ENCODE measurements around the gene LDB3.

Gene LDB3

DNA sequence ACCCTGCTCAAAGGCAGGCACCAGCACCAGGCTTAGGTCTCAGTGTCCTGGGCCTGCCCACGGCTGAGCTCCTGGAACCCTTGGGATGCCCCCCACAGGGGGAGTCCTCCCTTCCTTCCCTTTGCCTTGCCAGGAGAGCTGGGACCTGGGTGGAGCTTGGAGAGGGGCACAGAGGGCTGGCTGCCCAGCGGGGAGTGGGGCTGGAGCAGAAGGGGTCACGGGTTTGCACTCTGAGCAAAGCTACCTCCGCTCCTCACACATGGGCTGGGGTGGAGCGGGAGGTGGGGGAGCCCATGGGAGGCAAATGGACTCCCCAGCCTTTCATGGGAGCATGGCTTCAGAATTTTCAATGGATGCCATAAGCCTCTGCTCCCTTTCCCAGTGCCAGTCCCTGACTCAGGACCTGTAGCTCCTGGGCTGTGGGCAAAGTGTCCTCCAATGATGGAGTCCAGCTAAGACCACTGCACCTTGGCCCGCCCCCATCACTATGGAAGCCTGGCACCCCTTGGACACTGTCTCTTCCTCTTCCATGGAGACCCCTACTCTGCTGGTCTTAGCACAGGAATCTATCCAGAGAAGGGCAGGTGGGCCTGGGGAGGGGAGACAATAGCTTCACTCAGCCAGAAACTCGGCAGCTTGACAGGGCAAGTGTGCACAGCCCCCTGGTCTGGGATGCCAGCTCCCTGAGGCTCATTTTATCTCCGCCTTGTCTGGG is 39.9 kb downstream of the LDB3 start:
- DNase-seq: no peak

DNA sequence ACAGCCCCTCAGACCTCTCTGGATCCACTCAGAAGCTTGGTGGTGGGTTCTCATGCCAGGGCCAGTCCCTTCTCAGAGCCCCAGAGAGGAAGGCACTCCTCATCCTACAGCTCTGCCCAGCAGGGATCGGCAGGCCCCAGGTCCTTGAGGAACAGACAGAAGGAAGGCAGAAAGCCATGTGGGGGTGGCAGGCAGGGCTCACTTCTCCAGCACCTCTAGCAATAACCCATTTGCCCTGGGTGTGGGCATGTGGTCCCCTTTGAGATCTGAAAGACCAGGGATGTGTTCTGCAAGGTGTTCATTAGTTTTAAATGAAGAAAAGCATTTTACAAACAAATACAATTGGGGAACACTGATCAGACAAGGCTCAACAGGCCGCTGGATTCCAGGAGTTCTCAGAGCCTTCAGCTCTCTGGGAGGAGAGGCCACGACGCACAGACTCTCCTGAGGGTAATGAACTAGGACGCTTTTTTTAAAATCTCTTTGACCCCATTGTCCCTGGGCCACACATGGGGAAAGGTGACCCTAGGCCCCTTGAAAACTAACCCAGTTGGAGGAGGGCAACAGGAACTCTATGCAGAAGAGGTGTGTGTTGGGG is 40.6 kb downstream of the LDB3 start:
- no peak for DNase-seq

DNA sequence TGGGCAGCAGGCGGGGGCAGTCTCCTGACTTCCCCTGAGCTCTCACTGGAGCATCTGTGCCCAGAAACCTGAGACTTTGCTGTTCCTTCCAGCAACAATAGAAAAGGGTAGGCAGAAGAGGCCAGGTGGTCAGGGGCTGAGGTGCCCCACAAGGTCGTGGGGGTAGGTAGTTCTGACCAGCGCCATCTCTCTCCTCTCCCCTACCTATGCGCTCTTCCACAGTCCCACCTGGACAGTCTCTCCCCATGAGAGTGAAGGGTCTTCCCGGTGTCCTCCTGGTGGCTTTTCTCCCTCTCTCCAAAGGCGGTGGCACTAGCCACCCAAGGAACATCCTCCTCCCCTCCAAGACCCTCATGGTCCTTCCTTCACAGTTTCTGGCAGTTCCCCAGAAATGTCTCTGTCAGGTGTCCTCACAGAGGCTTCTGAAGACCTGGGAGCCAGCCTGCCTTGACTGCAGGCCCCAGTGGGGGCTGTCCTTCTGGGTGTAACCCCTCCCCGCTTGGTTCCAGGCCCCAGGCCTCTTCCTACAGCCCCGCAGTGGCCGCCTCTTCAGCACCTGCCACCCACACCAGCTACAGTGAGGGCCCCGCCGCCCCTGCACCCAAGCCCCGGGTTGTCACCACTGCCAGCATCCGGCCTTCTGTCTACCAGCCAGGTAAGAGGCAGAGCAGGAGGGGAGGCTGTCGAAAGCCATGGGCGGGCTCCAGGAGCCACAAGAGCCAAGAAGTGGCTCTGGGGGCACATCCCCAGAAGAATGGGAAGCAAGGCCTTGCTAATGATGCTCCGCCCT is 41.3 kb downstream of the LDB3 start:
- no peak for DNase-seq

DNA sequence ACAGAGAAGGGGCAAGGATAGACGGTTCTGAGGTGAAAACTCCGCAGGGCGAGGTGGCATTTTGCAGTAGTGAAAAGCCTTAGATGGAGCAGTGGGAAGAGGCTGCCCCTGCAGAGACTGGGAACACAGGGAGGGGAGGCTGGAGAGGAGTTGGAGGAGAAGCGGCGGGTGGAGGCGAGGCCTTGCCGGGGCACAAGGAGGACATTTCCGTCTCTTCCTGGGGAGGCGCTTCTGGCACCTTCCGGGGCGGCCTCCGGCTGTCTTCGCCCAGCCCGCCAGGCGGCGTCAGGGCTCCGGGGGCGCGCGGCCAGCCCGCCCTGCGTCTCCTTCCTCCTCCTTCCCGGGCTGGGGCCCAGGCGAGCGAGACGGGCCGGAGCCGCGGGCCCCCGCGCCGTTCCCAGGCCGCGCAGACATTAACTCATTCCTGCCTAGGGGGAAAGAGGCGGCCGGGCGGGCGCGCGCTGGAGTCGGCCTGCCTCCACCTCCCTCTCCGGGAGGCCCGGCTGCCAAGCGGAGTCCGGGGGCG is 42.7 kb downstream of the LDB3 start:
- DNase-seq: peak; percentile 19 to 69

DNA sequence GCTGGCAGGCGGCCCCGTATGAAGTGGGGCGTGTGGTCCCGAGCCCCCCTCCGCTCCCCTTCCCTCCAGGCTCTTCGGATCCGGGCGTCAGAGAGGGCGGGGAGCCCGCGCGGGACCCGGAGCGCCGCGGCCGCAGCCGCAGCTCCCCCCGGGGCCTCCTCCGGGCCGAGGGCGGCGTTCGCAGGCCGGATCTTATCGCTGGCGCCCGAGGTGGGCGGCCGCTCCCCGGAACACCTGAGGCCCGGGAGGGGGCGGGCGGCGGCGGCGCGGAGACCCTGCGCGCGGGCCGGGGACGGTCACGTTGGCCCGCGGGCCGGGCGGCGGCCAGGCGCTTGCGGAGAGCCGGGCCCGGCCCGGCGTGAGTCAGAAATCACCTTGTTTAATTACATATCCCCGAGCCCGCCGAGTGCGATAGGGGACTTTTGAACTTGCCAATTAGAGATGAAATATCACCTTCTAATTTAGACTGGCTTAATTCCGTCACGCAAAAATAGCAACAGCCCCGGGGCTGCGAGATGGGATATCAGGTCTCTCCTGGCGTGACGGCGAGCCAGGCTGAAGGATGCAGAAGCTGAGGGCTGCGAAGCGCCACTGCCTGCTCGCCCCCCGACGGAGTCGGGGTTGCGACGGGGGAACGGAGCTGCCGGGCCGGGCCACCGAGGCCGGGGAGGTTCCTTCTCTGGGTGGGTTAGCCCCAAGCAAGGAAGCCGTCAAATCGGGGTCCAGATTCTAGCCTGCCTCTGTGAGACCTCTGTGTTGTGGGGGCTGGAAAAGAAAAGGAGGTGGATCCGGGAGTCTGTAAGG is 43.4 kb downstream of the LDB3 start:
- DNase-seq: no peak

DNA sequence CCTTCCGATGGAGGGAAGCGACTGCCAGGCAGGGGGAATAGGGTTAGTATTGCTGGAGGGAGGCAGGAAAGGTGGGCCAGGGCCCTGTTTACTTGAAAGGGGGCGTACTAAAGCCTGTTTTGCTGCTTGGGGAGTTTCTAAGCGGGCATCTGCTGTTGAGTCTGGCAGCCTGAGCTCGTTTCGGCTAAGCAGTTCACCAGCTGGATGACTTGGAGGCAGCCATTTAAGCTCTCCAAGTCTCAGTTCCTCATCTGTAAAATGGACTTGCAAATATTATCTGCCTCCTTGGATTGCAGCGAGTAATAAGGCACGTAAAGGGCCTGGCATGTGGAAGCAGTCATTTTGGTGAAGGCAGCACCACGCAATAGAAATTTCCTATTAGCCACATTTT is 44.0 kb downstream of the LDB3 start:
- DNase-seq: no peak

DNA sequence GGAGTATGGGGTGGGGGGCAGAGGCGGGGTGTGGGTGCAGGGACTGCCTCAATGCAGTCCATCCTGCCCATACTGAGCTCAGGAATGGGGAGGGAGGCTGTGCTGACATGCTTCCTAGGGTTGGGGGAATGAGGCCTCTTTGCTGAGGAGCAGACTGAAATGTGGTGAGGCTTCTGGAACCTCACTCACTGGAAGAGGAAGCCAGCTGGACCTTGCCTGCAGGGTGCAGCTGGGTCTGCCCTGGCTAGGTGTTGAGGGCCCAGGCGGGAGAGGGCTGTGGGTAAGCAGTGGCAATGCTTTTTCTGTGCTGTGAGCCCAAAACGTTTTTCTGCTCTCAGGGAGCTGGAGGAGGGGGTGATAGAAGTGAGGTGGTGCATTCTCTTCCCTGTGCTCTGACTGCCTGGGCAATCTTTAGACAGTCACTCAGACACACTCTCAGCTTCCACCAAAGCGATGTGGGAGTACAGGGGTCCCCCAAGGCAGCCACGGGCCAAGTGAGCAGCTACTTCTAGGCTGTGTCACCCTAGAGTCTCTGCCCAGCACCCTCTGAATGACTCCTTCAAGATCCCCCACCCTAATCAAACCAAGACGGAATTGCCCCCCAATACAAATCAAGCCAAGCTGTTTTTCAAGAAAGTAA is 47.0 kb downstream of the LDB3 start:
- no peak for DNase-seq

DNA sequence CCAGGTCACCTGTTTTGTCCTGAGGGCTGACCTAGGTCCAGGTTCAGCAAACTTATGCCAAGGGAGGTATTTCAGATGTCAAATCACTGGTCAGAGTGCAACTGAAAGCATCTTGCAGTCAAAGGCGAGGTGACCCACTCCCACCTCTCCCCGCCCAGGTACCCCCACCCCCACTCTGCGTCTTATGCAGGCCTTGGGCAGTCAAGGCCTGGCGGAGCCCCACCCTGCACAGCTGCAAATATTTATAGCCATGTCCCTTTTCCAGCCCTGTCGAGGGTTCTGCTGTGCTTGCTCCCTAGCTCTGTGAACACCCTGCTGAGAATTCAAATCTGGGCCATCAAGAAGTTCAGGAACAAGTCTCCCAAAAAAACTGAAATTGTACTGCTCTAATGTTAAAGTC is 47.5 kb downstream of the LDB3 start:
- no peak for DNase-seq

DNA sequence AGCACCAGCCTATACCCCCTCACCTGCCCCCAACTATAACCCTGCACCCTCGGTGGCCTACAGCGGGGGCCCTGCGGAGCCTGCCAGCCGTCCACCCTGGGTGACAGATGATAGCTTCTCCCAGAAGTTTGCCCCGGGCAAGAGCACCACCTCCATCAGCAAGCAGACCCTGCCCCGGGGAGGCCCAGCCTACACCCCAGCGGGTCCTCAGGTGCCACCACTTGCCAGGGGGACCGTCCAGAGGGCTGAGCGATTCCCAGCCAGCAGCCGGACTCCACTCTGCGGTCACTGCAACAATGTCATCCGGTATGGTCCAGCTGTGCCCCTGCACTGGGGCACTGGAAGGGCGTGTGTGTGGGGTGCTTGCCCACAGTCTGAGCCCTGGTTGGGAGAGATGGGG is 48.2 kb downstream of the LDB3 start:
- no peak for DNase-seq

DNA sequence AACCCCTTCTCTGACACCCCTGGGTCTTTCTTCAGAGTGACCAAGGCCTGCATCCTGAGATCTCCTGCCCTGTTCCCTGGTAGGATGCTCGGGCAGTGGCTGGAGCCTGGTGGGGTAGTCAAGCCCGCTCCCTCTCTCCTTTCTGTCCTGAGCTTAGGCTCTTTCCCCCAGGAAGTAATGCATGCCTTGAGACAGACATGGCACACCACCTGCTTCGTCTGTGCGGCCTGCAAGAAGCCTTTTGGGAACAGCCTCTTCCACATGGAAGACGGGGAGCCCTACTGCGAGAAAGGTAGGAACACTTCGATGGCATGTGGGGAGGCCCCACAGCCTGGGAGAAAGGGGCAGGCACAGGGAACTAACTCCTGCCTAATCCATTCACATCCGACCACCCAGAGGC is 50.2 kb downstream of the LDB3 start:
- no peak for DNase-seq

DNA sequence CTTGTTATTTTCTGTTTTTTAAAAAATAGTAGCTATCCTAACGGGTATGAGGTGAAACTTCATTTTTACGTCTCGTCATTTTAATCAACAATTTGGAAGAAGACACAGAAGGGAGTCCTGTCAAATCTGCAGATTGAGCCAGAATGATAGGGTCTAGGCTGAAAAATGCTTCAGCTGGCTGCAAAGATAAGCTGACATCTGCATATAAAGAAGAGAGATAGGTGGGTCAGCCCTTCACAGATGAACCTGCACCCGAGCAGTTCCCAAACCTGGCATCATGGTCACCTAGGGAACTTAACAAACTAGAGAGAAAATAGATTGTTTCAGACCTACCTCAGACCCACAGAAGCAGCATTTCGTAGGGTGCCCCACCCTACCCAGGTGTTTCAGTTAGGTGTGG is 52.9 kb downstream of the LDB3 start:
- DNase-seq: no peak

DNA sequence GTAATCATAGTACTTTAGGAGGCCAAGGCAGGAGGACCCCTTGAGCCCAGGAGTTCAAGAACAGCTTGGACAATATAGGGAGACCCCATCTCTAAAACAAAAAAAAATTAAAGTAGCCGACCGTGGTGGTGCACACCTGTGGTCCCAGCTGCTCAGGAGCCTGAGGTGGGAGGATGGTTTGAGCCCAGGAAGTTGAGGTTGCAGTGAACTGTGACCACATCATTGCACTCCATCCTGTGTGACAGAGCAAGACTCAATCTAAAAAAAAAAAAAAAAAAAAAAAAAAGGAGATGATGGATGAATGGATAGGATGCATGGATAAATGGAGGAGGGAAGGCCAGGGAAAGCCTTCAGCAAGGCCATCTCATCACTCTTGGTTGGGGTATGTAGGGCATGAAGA is 54.7 kb downstream of the LDB3 start:
- DNase-seq: no peak

DNA sequence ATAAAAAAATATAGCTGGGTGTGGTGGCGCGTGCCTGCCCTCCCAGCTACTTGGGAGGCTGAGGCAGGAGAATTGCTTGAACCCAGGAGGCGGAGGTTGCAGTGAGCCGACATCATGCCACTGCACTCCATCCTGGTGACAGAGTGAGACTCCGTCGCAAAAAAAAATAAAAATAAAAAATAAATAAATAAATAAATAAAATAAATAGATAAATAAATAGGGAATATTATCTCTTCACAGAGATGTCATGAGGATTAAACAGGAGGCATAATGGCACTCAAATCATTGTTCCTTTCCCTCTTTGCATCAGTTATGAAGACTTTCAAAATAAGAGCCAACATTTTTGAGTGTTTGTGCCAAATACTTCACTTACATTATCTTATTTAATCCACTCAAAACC is 56.1 kb downstream of the LDB3 start:
- DNase-seq: no peak

DNA sequence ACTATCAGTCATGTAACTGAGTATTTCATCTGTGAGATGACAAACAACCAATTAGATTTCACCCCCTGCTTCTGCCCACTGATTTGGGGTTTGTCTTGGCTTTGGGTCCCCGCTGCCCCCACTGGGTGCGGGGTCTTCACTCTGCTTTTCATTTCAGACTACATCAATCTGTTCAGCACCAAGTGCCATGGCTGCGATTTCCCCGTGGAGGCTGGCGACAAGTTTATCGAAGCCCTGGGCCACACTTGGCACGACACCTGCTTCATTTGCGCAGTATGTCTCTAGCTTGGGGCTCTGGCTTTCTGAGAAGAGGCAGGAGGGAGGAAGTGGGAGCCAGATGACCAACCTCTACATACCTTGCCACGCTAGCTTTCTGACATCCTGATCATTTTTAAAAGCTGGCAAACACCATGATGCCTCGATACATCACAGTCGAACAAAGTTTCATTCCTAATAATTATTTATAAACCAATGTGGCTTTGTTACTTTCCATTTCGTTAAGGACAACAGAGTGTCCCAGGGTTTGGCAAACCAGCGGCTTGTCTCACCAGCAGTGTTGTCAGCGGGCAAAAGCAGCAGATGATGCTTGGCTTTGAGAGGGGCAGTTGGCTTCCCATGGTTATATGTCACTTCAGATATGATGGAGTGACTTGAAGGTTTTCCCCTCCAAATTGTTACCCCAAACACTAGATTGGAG is 57.8 kb downstream of the LDB3 start:
- DNase-seq: no peak

DNA sequence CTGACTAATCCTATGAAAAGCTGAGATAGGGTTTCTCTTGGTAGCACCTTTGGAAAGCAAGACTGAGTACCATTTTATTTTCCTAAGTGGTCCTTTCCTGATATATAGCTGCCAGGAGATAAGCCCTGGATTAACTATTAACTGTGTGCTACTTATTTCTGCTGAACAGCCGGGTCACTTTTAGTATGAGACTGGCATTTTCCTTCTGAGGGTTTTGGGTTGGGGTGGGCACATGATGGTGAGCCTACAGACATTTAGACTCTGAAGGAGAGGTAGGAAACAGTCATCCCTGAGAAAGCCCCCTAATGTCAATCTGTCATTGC is 58.3 kb downstream of the LDB3 start:
- DNase-seq: no peak

DNA sequence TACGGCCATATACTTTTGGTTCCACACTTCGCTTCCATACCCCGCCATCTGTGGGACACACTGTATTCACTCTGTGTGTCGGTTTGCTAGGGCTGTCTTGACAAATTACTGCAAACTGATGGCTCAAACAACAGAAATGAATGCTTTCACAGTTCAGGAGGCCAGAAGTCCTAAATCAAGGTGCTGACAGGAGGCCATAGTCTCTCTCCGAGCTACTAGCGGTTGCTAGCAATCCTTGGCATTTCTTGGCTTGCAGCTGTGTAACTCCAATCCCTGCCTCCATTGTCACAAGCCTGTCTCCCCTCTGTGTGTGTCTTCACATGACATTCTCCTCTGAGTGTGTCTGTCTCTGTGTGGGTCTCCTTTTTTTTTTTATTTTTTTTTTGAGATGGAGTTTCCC is 59.2 kb downstream of the LDB3 start:
- DNase-seq: no peak

DNA sequence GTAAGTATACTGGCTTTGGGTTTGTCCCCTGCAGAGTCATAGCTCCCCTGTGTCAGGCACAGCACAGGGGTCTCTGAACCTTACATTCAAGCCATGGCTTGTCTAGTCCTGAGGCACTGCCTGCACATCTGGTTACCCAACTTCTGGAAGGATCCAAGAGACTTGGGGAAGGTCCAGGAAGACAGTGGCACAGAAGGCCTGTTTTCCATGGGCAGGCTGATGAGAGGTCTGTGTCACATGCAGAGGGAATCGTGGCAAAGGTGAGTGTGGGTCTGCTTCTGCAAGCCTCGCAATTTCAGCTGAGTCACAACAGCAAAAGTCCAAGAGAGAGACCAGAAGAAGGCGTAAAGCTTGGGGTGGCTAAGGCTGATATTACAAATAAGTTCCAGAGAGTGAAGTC is 59.7 kb downstream of the LDB3 start:
- no peak for DNase-seq

DNA sequence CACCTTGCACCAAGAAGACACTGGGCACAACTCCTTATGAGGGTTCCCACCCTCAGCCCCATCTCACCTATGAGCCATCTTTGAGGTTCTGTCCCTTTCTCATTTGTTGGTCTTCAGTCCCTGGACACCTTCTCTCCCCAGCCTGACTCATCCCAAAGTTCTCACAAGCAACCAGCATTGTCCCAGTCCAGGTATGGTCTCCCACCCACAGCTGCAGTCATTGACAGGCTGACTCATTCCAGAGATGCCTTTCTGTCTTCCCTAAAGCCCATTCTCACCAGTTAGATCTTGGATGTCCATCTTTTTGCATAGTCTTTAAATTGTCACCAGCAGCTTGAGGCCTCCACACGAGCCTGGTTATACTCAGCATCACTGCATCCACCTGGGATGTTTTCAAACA is 61.4 kb downstream of the LDB3 start:
- no peak for DNase-seq

DNA sequence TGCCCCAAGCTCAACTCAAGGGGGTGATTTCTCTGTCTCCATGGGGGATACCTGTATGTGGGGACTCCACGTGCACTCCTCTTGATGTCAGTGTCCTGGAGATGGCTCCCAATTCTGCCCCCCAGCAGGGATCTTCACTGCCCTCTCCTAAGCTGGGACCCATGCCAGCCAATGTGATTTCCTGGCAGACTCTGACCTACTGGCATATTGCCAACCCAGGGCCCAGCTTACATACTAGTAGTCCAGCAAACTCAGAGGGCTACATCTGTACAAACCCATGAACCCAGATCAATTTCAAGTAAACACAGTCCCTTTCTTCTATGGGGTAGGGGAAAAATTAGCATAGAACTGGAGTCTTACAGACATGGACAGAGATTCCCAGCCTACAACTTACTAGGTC is 61.9 kb downstream of the LDB3 start:
- DNase-seq: no peak

DNA sequence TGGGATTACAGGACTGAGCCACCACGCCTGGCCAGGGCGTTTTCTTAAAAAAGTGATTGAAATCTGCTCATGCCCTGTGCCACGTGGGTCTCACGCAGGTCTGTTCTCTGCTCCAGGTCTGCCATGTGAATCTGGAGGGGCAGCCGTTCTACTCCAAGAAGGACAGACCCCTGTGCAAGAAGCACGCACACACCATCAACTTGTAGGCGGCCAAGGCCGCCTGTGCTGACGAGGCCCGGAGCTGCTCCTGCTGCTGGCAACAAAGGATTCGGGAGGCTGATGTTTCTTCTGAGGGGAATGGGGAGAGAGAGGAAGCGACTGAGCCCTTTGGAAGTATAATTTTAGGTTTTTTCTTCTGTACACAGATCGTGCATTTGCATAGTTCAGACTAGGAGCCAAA is 64.5 kb downstream of the LDB3 start:
- no peak for DNase-seq

DNA sequence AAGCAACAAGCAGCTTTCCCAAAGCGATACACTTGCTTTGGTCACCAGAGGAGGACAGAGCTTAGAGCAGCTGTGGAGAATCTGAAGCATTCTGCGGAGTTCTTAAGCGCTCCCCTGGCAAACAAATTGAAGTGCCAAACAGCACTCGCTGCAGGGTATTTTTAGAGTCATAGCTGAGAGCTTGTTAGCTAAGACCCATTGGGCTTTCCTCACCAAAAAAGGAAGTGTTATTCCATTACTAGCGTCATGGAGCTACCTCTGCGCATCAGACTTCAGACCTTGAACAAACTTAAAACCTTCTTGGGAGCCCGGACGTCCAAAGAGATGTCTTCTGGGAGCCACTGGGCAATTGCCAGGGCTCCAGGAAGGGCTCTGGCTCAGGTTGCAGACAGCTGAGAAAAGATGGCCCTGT is 65.0 kb downstream of the LDB3 start:
- DNase-seq: no peak
